Spleen (tissue), 11 donors: ENCODE measurements around the gene JAZF1. TPM values are rescaled to one million over a fixed set of nuclear protein-coding genes. Genes with fewer than 3 reads are reported as not detected.

Source experiments
- DNase-seq: peaks from one replicate; pipeline ENCODE4 v3.0.0-alpha.2; 2020
- H3K27ac ChIP-seq, 8 donors: fragments of 200-600 bp; sonication (generic) in 7 of 8; 1 replicate in 4 of 8; 2 replicates in 4 of 8; pipeline versions ENCODE4 v1.5.0 to v1.8.0; 2016 to 2021; ENCODE audit warnings: inconsistent platforms in 4 of 8, mild to moderate bottlenecking in 4 of 8, moderate library complexity in 1 of 8
- H3K27me3 ChIP-seq, 7 donors: fragments of 200-600 bp; sonication (generic) in 6 of 7; replicated peaks in 1 of 7; 1 replicate in 4 of 7; 2 replicates in 3 of 7; pipeline versions ENCODE4 v1.5.0 to v1.8.0; 2016 to 2021; ENCODE audit warnings: inconsistent platforms in 3 of 7, mild to moderate bottlenecking in 1 of 7
- H3K36me3 ChIP-seq, 6 donors: fragments of 200-600 bp; sonication (generic) in 5 of 6; 1 replicate in 4 of 6; 2 replicates in 2 of 6; pipeline versions ENCODE4 v1.5.0 to v1.8.0; 2016 to 2021; ENCODE audit warnings: inconsistent platforms in 2 of 6
- H3K4me1 ChIP-seq, 6 donors: fragments of 200-600 bp; sonication (generic) in 5 of 6; 1 replicate in 3 of 6; 2 replicates in 3 of 6; pipeline versions ENCODE4 v1.5.0 to v1.8.0; 2016 to 2021; ENCODE audit warnings: inconsistent platforms in 3 of 6
- H3K4me3 ChIP-seq, 8 donors: fragments of 200-600 bp; sonication (generic) in 7 of 8; 1 replicate in 4 of 8; 2 replicates in 4 of 8; pipeline versions ENCODE4 v1.5.0 to v1.8.0; 2016 to 2021; ENCODE audit warnings: inconsistent platforms in 4 of 8, mild to moderate bottlenecking in 4 of 8, moderate library complexity in 2 of 8
- H3K9me3 ChIP-seq, 8 donors: fragments of 200-600 bp; sonication (generic) in 7 of 8; 1 replicate in 4 of 8; 2 replicates in 4 of 8; pipeline versions ENCODE4 v1.5.0 to v1.8.0; 2016 to 2021; ENCODE audit warnings: inconsistent platforms in 4 of 8
- POLR2A ChIP-seq, 3 donors: fragments of 450-650 bp; IDR thresholded peaks; one replicate each; pipeline ENCODE4 v1.5.1; 2017; ENCODE audit warnings: antibody characterized with exemption in 3 of 3, mild to moderate bottlenecking in 1 of 3
- POLR2AphosphoS5 ChIP-seq, 3 donors: sonication (generic); formaldehyde crosslinking; IDR thresholded peaks; one replicate each; pipeline ENCODE4 v1.5.1; 2017; ENCODE audit warnings: antibody characterized with exemption in 3 of 3
- WGBS, 5 donors: extraction: QIAGEN DNeasy Blood & Tissue Kit in 3 of 5; methylation state at CpG; one replicate each; pipeline versions ENCODE4 v1.1.5 to v1.1.7; 2013 to 2018; 5-methylcytosine and 5-hydroxymethylcytosine counted together
- intact Hi-C: fragments of 100-400 bp; cut with DNase I; formaldehyde crosslinking; loops from one replicate; pipeline ENCODE4 v1.15.0; 2023; ENCODE audit warnings: low total_unique reads
- polyA plus RNA-seq, 3 donors: library from polyadenylated mRNA; stranded (reverse); fragments of 200-250 nt; gene quantifications; one replicate each; pipeline ENCODE4 v1.2.1, GENCODE V29; 2013
- total RNA-seq, 7 donors: library from RNA; depleted of rRNA in 3 of 7; stranded (reverse); fragments of >200 nt in 3 of 7; fragmentation: NEBNext Ultra II Directional in 4 of 7; extraction: Animal tissue kit (Norgen Biotek cat#: 25700) in 4 of 7; gene quantifications; one replicate each; pipeline versions ENCODE4 v1.1.0 to v1.2.1, GENCODE V29; 2016 to 2021
- TF ChIP-seq, protein P1 (sequence below), 11 experiments: fragments of 200-600 bp in 7 of 11; fragments of 450-650 bp in 4 of 11; sonication (generic) in 4 of 11; IDR thresholded peaks in 8 of 11; conservative IDR thresholded peaks in 3 of 11; 1 replicate in 7 of 11; 2 replicates in 4 of 11; pipeline versions ENCODE4 v1.4.0 to v1.8.0; 2016 to 2021; ENCODE audit warnings: antibody characterized with exemption in 11 of 11, inconsistent platforms in 4 of 11, mild to moderate bottlenecking in 1 of 11
- donor health status: healthy with polysubstance abuse.
- donor health status: DM: no; HTN: no; CAD: no; lungs with moderate emphysema.
- donor health status: DM: no; HTN: no; CAD: no.
- donor health status: Bipolar disorder and iron deficiency.
- donor health status: healthy.
- donor health status: DM: no; HTN: no; CAD: no.
- donor health status: DM: yes; HTN: yes; CAD: no.

The JAZF1 gene
- total and polyA plus RNA-seq, 10 donors, result 13.5 to 33.8 (median 24.7) TPM

DNA sequence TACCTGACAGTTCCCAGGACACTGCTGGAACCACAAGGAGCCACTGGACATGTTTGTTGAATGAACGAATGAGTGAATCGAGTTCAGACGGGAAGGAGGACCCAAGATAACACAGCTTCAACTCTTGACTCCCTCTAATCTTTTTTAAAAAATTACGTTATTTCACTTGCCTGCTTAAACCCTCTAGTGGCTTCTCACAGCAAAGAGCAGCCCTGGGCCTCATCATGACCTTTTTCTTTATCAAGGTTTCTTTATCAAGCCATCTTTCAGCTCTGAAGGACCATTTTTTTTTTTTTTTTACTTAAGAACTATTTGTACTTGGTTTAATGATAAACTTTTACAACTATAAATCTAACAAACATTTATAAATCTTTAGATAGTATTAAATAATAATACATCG is 330.1 kb downstream of the JAZF1 start:
- Histone ChIP-seq H3K36me3 (peaks cover 0 to 4% (median 0%) of the 10 kb centered on the region in 6 donors), H3K27ac (no peak overlapping the region), H3K4me1 (no peaks in the 10 kb centered on the region), H3K27me3 (no peaks in the 10 kb centered on the region), H3K4me3 (no peak overlapping the region), H3K9me3 (peaks cover 0 to 4% (median 0%) of the 10 kb centered on the region in 8 donors)
- intact Hi-C loops, result no loop called here
- no peak for DNase-seq
- TF ChIP-seq, protein P1, sequence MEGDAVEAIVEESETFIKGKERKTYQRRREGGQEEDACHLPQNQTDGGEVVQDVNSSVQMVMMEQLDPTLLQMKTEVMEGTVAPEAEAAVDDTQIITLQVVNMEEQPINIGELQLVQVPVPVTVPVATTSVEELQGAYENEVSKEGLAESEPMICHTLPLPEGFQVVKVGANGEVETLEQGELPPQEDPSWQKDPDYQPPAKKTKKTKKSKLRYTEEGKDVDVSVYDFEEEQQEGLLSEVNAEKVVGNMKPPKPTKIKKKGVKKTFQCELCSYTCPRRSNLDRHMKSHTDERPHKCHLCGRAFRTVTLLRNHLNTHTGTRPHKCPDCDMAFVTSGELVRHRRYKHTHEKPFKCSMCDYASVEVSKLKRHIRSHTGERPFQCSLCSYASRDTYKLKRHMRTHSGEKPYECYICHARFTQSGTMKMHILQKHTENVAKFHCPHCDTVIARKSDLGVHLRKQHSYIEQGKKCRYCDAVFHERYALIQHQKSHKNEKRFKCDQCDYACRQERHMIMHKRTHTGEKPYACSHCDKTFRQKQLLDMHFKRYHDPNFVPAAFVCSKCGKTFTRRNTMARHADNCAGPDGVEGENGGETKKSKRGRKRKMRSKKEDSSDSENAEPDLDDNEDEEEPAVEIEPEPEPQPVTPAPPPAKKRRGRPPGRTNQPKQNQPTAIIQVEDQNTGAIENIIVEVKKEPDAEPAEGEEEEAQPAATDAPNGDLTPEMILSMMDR (IDR thresholded peaks at IDR 0.05 in 8 of 11, conservative IDR thresholded peaks at IDR 0.05 in 3 of 11), result no peak
- TF ChIP-seq POLR2AphosphoS5 (IDR thresholded peaks at IDR 0.05), result no peak
- no peak for TF ChIP-seq POLR2A (IDR thresholded peaks at IDR 0.05)
- WGBS, 5 donors, result 95 to 97% (median 97%) methylated on average over 5 of the region's 5 CpGs

DNA sequence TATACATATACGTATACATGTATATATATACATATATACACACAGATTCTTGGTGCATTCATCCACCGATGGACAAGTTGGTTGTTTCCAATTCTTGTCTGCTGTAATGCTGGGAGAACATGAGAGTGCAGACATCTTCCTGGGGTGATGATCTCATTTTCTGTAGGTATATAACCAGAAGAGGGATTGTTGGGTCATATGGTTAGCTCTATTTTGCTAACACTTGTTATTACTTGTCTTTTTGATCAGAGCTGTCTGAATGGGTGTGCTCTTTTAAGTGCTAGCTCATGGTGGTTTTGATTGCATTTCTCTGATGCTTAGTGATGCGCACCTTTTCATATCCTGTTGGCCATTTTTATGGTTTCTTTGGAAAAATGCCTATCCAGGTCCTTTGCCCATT is 334.2 kb downstream of the JAZF1 start:
- Histone ChIP-seq H3K9me3 (no peaks in the 10 kb centered on the region), H3K27ac (no peak overlapping the region), H3K4me1 (peaks cover 0 to 5% (median 0%) of the 10 kb centered on the region in 6 donors), H3K36me3 (peaks cover 0 to 14% (median 4%) of the 10 kb centered on the region in 6 donors), H3K27me3 (no peaks in the 10 kb centered on the region), H3K4me3 (no peak overlapping the region)
- intact Hi-C loops, result no loop called here
- 95 to 99% (median 96%) methylated on average over 3 of the region's 3 CpGs for WGBS, 5 donors
- TF ChIP-seq POLR2A (IDR thresholded peaks at IDR 0.05) (no peak), POLR2AphosphoS5 (IDR thresholded peaks at IDR 0.05) (no peak)
- TF ChIP-seq, protein P1 (IDR thresholded peaks at IDR 0.05 in 8 of 11, conservative IDR thresholded peaks at IDR 0.05 in 3 of 11), result no peak
- no peak for DNase-seq

DNA sequence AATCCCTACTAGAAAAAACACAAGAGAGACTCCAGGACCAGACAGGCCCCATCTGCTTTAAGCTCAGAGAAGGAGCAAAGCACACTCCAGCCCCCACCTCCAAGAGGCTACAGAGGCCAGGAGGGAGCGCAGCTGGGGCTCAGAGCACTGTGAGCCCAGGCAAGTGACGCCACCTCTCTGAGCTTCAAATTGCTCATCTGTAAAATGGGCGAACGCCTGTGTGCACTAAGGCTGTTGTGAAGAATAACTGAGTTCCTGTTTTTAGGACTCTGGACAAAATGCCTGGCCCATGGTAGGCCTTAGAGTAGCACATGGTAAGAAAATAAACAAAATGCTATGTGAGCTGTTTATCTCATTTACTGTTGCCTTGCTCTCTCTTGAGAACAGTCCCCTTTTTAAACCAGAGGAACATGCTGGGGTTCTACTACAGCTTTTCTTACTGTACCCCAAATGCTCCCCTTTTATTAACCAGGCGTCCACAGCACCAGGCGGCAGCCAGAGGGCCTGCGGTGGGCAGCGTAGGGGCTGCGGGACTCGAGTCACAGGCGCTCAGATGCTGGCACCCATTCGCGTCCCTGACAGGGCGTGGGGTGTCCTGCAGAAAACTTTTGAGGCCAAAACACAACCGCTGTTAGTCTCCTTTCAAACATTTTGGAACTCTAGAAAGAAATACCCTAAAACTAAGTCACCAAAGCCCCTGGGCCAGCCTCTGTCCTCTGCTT is 336.9 kb downstream of the JAZF1 start:
- DNase-seq, result no peak
- peak in 1 of 3 donors; percentile 17 for TF ChIP-seq POLR2AphosphoS5 (IDR thresholded peaks at IDR 0.05)
- TF ChIP-seq POLR2A (IDR thresholded peaks at IDR 0.05), result no peak
- Histone ChIP-seq H3K9me3 (no peaks in the 10 kb centered on the region), H3K36me3 (peaks cover 0 to 41% (median 24%) of the 10 kb centered on the region in 6 donors), H3K27ac (no peak overlapping the region), H3K4me1 (peaks cover 0 to 6% (median 0%) of the 10 kb centered on the region in 6 donors), H3K4me3 (no peak overlapping the region), H3K27me3 (no peaks in the 10 kb centered on the region)
- 95 to 98% (median 95%) methylated on average over 15 of the region's 15 CpGs for WGBS, 5 donors
- intact Hi-C loops, result no loop called here

DNA sequence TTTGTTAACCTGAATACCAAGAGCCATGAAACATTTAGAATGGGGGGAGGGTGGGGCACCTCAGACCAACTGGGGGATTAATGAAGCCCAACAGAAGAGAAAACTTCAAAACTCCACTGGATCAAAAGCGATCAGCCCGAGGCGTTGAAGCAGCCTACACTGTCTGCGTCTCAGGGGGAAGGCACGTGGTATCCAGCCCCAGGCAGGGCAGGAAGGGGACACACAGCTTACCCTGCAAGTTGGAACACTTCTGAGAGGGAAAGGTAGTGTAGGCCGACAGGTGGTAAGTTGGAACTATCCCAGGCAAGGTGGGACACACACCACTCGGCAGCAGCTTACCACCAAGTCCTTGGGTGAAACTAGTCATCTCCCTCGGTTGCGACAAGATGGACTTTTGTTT is 337.7 kb downstream of the JAZF1 start:
- no peak for TF ChIP-seq POLR2A (IDR thresholded peaks at IDR 0.05)
- TF ChIP-seq POLR2AphosphoS5 (IDR thresholded peaks at IDR 0.05), result no peak
- TF ChIP-seq, protein P1 (IDR thresholded peaks at IDR 0.05 in 8 of 11, conservative IDR thresholded peaks at IDR 0.05 in 3 of 11), result no peak
- no peak overlapping the region for H3K4me3 ChIP-seq
- H3K27me3 ChIP-seq, result no peaks in the 10 kb centered on the region
- intact Hi-C loops, result no loop called here
- no peak for DNase-seq
- peaks cover 0 to 50% (median 25%) of the 10 kb centered on the region in 6 donors for H3K36me3 ChIP-seq
- H3K27ac ChIP-seq, result no peak overlapping the region
- WGBS, 5 donors, result 89 to 97% (median 96%) methylated on average over 9 of the region's 9 CpGs
- H3K9me3 ChIP-seq, result no peaks in the 10 kb centered on the region
- H3K4me1 ChIP-seq, result peaks cover 0 to 6% (median 0%) of the 10 kb centered on the region in 6 donors
